Erythroblast (primary cell): Measurements from ENCODE around the gene NAA10.

Source experiments
- DNase-seq, 2 experiments: peaks; one replicate each; lab custom pipeline; 2025; lab: John Stamatoyannopoulos, UW
- GATA1 ChIP-seq: IDR thresholded peaks from 2 replicates; pipeline ENCODE4 v1.6.1; 2011; ENCODE audit warnings: low read depth, mild to moderate bottlenecking, control low read depth, low read length, moderate library complexity
- POLR2A ChIP-seq: IDR thresholded peaks from 2 replicates; pipeline ENCODE4 v1.6.1; 2011; ENCODE audit warnings: mild to moderate bottlenecking, low read length

The NAA10 gene

DNA sequence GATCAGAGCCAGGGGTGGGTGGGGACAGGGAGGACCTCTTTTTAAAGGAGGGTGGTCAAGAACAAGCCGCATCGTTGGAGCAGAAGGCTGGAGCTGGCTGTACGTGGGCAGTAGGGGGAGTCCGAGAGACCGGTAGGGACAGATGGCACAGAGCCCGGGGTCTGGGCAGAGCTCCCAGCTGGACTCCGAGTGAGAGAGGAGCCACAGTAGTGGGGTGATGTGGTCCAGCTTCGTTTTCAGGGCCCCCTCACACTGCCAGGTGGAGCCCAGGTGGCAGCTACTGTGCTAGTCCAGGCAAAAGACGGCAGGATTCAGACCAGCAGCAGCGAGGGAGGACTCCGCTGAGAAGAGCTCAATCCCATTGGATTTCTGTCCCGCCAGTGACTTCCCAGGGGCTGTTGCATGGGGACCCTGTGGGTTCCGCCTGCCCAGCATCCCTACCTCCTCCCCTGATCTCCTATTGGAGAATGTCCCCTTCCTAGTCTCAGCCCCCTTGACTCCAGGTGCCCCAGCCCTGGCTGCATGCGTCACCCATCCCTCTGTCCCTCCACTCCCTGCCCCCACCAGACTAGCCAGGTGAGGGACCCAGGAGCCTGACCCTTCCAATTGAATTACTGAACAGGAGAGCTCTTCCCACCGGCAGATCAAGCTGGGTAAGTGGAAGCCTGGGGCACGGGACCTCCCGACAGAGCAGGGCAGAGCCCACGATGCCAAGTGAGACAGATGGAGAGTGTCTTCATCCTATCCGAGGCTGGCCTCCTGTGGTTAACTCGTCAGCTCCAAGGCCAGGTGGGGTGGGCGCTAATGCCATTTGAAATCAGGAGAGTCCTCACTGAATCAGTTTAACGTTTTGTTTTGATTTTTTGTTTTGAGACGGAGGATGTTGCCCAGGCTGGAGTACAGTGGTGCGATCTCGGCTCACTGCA is 11.6 kb downstream of the NAA10 start:
- TF ChIP-seq GATA1 (no peak), POLR2A (no peak)
- peak in 1 of 2 experiments; percentile 27 for DNase-seq

DNA sequence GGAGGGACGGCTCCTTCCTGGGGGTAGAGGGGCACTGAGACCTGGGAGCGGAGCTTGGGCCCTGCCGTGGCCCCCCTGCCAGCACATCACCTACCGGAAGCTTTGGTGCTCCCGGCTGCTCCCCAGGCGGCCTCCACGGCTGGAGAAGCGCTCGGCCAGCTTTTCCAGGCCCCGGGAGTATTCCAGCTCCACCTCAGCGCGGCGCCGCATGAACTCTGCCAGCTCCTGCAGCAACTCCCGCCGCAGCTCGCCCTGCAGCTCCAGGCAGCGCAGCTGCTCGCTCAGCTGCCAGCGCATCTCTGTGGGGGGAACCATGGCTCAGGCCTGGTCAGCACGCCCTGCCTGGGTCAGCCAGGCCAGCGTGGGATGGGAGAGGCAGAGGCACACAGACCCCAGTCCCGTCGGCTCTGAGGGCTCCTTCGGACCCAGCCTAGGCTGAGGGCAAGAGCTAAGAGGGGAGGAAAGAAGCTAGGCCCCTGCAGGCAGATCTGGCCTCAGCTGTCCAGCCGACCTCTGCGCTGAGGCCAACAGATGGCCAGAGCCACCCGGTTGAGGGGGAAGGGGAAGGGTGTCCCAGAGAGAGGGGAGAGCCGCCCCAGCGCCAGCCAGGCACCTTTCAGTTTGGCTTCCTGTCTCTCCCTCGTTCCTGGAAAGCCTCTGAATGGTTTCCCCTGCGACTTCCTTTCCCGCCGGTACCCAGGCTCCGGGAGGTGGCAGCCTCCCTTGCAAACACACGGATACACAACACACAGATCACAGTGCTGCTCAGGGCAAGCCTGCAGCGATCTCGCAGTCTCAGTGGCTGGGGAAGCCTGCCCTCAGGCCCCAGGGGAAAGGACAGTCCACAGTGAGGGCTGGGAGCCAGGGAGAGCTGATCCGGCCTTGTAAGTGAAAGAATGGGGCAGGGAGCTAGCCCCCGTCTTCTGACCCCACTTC is 13.1 kb downstream of the NAA10 start:
- no peak for DNase-seq
- TF ChIP-seq POLR2A = no peak
- no peak for TF ChIP-seq GATA1

DNA sequence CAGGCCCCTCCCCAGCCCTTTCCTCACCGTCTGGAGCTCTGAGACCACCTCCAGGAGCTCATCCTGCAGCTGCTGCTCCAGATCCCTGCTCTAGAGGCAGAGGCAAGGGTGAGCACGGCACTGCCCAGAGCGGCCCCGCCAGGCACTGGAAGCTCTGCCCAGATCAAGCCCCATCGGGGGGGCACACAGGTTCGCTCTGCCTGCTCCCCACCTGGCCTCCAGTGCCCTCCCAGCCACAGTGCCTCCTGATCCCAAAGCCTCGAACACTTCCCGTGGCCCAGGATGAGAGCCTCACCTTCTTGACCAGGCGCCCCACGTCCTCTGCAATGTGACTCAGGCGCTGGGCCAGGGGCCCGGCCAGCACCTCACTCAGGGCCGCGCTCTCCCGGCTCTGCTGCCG is 13.8 kb downstream of the NAA10 start:
- TF ChIP-seq POLR2A = no peak
- TF ChIP-seq GATA1 = no peak
- no peak for DNase-seq

DNA sequence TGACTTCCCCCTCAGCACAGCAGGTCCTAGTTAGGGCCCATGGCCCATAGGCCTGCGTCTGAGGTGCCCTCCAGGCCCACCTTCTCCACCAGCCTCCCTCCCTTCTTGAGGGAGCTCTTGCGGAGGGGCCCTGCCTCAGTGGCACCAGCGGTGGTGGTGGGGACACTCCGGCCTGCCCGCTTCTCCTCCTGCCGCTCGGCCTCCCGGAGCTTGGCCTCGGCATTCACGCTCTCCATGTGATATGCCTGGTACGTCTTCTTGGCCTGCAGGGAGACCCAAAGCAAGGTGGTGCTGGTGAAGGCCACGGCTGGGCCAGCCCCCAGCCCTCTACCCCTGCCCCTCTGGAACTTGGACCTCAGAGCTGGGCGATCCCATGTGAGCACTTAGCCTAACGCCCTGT is 14.3 kb downstream of the NAA10 start:
- no peak for TF ChIP-seq GATA1
- TF ChIP-seq POLR2A = no peak
- no peak for DNase-seq

DNA sequence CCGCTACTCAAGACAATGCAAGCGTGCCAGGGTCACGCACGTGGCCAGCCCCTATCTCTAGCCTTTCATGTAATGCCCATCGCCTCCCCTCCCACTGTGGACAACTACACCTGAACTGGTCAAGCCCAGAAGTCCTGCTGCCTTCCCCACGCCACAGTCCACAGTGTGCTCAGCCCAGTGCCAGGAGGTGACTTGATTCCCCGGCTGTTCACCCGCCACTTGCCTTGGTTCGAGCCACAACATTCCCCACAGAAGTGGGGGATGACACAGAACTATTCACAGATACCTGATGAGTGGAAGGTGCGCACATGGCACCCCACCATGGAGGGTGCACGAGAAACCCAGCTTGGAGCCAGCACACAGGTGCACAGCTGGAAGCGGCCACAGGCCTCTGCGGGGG is 15.6 kb downstream of the NAA10 start:
- DNase-seq = no peak
- TF ChIP-seq POLR2A = no peak
- TF ChIP-seq GATA1 = no peak

DNA sequence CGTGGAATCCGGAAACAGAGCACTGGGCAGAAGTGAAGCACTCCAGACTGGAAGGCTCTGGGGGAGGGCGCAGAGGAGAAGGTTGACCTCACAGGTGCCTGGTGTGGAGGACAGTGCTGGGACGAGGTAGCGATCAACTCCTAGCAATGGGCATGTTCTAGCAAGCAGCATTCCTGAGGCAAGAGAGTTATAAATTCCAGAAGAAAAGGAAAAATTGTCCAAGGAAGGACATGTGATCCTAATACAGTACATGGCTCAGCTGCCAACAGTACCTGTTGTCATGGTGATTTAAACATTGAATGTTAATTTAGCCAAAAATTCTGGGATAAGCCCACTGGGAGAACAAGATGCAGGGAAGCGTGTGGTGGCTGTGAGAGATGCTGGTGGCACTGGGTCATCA is 17.0 kb downstream of the NAA10 start:
- no peak for DNase-seq
- TF ChIP-seq POLR2A (no peak), GATA1 (no peak)

DNA sequence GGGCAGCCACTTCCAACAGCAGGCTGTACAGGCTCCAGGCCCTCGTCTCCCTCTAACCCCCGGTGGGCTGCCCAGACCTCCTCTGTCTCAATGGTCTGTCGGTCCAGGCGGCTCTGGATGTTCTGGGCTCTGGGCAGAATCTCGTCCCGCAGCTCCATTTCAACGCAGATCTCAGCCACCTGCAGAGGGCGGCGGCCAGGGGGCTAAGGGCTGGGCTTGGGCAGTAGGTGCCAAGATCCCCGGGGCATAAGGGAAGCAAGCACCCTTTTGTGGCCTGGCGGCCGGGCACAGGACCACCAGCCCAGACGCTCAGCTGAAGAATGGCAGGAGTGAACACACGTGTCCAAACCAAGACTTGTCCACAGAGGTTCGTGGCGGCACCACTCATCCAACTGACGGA is 21.1 kb downstream of the NAA10 start:
- DNase-seq = no peak
- TF ChIP-seq GATA1 (no peak), POLR2A (no peak)

DNA sequence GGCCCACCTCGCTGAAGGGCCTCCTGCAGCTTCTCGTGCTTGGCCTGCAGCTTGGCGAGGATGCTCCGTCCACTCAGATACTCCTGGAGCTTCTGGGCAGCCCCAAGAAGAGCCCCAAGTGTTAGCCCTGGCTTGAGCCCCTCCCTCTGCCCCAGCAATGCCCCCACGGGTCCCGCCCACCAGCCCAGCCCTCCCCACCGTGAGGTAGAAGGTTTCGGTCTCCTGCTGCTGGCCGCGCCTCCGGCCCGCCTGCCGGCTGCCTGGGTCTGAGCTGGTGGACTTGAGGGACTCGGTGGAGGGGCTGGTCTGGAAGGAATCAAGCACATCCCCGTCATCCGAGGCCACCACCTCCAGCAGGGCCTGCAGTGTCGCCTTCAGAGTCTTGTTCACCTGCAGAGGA is 21.6 kb downstream of the NAA10 start:
- DNase-seq = no peak
- no peak for TF ChIP-seq GATA1
- TF ChIP-seq POLR2A = no peak

DNA sequence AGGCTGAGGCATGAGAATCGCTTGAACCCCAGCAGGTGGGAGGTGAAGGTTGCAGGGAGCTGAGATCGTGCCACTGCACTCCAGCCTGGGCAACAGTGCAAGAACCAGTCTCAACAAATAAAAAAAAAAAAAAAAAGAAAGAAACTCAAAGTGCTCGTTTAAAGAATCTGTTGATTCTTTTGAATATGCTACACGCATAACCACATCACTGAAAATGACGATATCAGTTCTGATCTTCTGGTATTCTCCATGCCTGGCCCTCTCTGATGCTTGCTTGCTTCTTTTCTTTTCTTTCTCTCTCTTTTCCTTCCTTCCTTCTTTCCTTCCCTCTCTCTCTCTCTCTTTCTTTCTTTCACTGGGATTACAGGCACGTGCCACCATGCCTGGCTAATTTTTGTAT is 23.0 kb downstream of the NAA10 start:
- no peak for DNase-seq
- TF ChIP-seq POLR2A (no peak), GATA1 (no peak)

DNA sequence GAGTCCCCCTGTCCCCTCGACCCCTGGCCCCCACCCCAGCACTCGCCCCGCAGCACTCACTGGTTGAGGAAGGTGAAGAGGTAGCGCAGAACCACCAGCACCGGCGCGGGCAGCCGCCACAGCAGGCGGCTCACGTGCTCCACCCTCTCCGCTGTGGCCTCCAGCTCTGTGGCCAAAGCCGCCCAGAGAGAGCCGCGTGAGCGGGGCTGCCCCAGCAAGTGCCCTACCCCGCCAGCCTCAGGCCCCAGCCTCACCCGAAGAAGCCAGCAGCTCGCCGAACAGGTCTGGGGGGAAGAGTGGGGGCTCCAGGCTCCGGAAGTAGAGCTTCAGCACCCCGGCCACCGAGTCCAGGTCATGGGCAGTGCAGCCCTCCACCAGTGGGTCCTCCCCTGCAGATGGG is 24.4 kb downstream of the NAA10 start:
- no peak for DNase-seq
- TF ChIP-seq GATA1 = no peak
- no peak for TF ChIP-seq POLR2A

DNA sequence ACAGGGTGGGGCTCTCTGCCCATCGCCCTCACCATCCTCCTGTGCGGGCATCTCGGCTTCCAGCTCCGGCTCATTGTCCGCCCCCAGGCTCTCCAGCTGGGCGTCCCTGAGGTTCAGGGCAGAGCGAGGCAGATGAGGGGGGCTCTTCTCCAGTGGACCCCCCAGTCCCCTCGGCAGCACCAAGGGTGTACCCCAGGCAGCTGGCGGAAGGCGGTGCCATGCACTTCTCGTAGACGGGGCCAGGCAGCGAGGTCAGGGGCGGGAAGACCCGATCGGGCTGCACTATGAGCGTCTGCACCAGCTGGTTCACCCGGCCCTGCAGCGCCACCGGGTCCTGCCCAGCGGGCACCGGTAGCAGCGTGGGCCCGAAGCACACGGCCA is 24.9 kb downstream of the NAA10 start:
- TF ChIP-seq POLR2A = no peak
- no peak for TF ChIP-seq GATA1
- no peak for DNase-seq

DNA sequence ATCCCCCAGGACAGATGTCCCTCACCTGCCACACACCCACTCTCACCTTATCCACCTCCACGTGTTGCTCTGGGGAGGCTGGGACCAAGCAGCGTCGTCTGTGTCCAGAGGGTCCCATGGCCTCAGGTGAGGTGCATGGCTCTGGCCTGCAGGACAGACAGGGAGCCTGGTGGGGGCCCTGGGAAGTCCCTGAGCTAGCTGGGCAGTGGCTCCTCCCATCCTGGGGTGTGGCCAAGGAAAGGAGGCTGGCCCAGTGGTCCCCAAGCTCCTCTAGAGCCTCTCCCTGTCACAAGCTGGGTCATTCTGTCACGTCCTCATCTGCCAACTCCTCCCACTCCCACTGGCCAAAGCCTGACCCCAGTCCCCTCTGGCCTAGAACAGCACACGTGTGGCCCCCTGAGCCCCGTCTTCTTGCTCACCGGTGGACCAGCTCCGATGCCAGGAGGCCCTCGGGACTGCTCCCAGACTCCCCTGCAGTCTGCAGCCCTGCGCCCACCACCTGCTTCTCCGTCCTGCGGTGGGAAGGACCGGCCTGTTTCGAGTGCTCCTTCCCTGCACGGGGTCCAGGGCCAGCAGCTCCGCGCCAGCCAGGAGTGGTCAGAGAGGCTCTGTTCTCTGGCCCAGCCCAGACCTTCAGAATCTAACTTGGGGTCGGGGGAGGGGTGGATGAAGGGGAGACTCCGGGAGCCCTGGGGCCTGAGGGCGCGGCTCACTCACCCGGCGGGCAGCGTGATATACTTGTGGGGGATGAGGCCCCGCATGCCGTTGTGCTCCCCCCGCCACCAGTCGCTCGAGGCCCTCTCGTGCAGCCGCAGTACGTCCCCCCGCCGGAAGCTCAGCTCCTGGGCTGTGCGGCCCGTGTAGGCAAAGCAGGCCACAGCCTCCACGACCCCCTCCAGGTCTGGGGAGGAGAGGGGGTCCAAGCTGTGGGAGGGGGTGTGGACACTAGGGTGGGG is 25.5 kb downstream of the NAA10 start:
- TF ChIP-seq GATA1 (no peak), POLR2A (no peak)
- DNase-seq = peak; percentile 9 to 12

DNA sequence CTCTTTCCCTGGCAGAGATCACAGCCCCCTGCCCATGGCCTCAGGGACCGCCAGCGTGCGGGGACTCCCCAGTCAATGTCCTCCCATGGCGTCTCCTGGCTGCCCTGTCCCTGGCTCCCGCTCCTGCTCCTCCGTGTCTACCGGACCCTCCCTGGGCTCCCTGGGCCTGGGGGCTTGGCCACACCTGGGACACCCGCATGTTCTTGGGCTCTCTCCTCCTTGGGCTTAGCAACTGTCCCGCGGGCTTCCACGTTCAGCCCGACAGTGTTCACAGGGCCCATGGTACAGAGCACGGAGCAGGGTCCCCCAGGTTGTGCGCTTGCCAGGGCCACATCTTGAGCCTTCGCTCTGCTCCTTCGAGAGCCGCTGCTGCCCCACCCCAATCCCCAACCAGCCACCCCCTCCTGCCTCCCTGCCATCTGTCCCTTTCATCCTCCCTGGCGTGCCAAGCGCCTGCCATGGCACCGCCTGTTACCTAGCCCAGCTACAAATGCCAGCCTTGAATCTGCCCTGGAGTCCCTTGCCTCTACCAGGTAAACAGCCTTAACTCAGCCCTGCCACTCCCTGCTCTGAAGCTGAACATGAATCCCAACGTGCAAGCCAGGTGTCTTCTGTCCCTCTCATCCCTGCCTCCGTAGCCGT is 26.5 kb downstream of the NAA10 start:
- DNase-seq = no peak
- TF ChIP-seq GATA1 (no peak), POLR2A (no peak)
